Osteoblast (primary cell): ENCODE data around the gene ADGRL3. TPM values are rescaled to one million over a fixed set of nuclear protein-coding genes. Genes with fewer than 3 reads are reported as not detected.
"Not testable (repeated sequence)": the region's sequence is repeated elsewhere in the genome, so short reads cannot be mapped to it uniquely, and the experiment has no call there.

ENCODE experiments used
- DNase-seq: peaks from one replicate; pipeline ENCODE4 v3.0.0; 2011; ENCODE audit warnings: low spot score, mixed read lengths; ENCODE audit not compliant: insufficient read length; ENCODE audit errors: missing footprints
- H2AFZ ChIP-seq: 2 replicates; pipeline ENCODE4 v1.6.0; 2011; ENCODE audit warnings: mild to moderate bottlenecking, low read length
- H3K27ac ChIP-seq: 2 replicates; pipeline ENCODE4 v1.5.1; 2011; ENCODE audit warnings: mild to moderate bottlenecking, low read depth, low read length, moderate library complexity
- H3K27me3 ChIP-seq: 2 replicates; pipeline ENCODE4 v1.6.0; 2012; ENCODE audit warnings: mild to moderate bottlenecking, control low read depth, inconsistent platforms, low read length, moderate library complexity; ENCODE audit not compliant: insufficient read depth
- H3K36me3 ChIP-seq: 2 replicates; pipeline ENCODE4 v1.5.1; 2011; ENCODE audit warnings: mild to moderate bottlenecking, low read length, control low read depth, moderate library complexity; ENCODE audit not compliant: insufficient read depth
- H3K4me1 ChIP-seq: 2 replicates; pipeline ENCODE4 v1.5.1; 2011; ENCODE audit warnings: mild to moderate bottlenecking, low read length, control low read depth, moderate library complexity; ENCODE audit not compliant: insufficient read depth
- H3K4me2 ChIP-seq: 2 replicates; pipeline ENCODE4 v1.6.0; 2011; ENCODE audit warnings: mild to moderate bottlenecking, low read length; ENCODE audit not compliant: insufficient read depth
- H3K4me3 ChIP-seq: fragments of 200-600 bp; sonication (generic); 3 replicates; pipeline ENCODE4 v1.5.1; 2012; ENCODE audit warnings: mild to moderate bottlenecking, low read length, inconsistent platforms; ENCODE audit not compliant: insufficient read depth
- H3K79me2 ChIP-seq: 2 replicates; pipeline ENCODE4 v1.6.0; 2012; ENCODE audit warnings: mild to moderate bottlenecking, low read length, control low read depth, inconsistent platforms; ENCODE audit not compliant: insufficient read depth
- H3K9me3 ChIP-seq: 2 replicates; pipeline ENCODE4 v1.5.1; 2011; ENCODE audit warnings: low read depth, low read length, control low read depth
- H4K20me1 ChIP-seq: 2 replicates; pipeline ENCODE4 v1.6.0; 2012; ENCODE audit warnings: mild to moderate bottlenecking, low read length, control low read depth; ENCODE audit not compliant: insufficient read depth
- total RNA-seq: library from RNA; depleted of rRNA; stranded (reverse); fragments of >200 nt; gene quantifications from 2 replicates; pipeline ENCODE4 v1.2.3, GENCODE V29; 2012
- TF ChIP-seq, protein P1 (sequence below): IDR thresholded peaks from 2 replicates; pipeline ENCODE4 v1.5.1; 2011; ENCODE audit warnings: mild to moderate bottlenecking, low read depth, low read length, moderate library complexity; ENCODE audit errors: extremely low read depth

Gene ADGRL3
- total RNA-seq, 1 donor, result not detected

DNA sequence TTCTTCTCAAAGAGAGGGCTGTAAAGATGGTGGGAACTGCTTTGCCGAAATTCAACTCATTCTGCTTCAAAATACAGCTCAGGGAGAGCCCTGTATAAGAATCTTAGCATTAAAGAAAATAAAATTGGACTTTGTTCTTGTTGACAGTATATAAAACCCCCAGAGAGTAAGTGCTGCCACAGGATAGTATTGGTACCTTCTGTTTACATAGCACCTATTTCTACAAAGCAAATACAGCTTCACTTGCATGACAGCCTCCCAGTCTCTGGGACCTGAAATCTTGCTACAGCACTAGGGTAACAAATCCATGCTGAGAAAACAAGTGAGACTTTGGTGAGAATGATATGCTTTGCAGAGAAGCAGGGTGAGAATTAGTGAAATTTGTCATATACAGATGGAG is 428.6 kb downstream of the ADGRL3 start:
- Histone ChIP-seq H4K20me1 (no peaks in the 10 kb centered on the region), H3K9me3 (no peaks in the 10 kb centered on the region), H3K27me3 (no peaks in the 10 kb centered on the region), H3K79me2 (no peaks in the 10 kb centered on the region), H3K4me2 (no peak overlapping the region), H3K4me3 (no peak overlapping the region), H3K36me3 (no peaks in the 10 kb centered on the region), H3K27ac (no peak overlapping the region), H2AFZ (no peak overlapping the region), H3K4me1 (no peaks in the 10 kb centered on the region)
- TF ChIP-seq, protein P1, sequence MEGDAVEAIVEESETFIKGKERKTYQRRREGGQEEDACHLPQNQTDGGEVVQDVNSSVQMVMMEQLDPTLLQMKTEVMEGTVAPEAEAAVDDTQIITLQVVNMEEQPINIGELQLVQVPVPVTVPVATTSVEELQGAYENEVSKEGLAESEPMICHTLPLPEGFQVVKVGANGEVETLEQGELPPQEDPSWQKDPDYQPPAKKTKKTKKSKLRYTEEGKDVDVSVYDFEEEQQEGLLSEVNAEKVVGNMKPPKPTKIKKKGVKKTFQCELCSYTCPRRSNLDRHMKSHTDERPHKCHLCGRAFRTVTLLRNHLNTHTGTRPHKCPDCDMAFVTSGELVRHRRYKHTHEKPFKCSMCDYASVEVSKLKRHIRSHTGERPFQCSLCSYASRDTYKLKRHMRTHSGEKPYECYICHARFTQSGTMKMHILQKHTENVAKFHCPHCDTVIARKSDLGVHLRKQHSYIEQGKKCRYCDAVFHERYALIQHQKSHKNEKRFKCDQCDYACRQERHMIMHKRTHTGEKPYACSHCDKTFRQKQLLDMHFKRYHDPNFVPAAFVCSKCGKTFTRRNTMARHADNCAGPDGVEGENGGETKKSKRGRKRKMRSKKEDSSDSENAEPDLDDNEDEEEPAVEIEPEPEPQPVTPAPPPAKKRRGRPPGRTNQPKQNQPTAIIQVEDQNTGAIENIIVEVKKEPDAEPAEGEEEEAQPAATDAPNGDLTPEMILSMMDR, result no peak
- DNase-seq, result peak; percentile 8

DNA sequence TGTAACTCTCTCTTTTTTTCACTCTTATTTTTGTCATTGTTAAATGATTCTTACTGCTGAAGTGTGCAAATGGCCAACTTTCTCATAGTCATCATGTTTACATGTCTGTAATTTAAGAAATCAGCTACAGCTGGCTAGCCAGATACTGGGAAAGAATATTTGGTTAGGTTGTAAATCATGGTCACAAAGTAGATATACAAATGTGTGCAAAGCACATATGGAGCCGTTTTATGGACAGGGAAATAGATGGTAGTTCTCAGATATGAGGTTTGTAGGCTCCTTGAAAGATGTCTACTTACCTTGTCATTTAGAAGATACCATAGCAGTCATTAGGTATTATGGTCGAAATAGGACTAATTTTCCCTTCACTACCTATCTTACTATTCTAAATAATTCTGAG is 430.4 kb downstream of the ADGRL3 start:
- no peak for DNase-seq
- H3K4me3 ChIP-seq, result no peak overlapping the region

DNA sequence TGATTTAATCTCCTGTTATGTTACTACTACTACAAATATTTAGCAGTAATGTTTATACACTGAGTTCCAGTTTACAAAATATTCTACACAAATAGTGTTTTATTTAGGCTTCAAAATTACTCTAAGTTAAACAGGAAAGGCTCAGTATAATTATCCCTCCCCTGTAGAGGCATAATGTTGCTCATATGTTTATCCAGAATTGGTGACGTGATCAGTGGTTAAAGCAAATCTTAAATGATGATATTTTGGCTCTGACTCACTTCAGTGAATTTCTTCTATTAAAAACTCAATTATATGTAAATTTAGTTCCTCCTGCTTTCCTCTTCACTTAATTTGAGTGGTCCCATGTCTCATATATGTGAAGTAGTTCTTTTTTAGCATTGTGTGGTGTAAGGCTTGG is 438.5 kb downstream of the ADGRL3 start:
- no peak overlapping the region for H3K27ac ChIP-seq
- H3K36me3 ChIP-seq, result no peaks in the 10 kb centered on the region
- H4K20me1 ChIP-seq, result no peaks in the 10 kb centered on the region
- no peak overlapping the region for H2AFZ ChIP-seq
- TF ChIP-seq, protein P1, result no peak
- H3K79me2 ChIP-seq, result no peaks in the 10 kb centered on the region
- H3K27me3 ChIP-seq, result no peaks in the 10 kb centered on the region
- no peak overlapping the region for H3K4me3 ChIP-seq
- no peaks in the 10 kb centered on the region for H3K4me1 ChIP-seq
- no peaks in the 10 kb centered on the region for H3K9me3 ChIP-seq
- no peak for DNase-seq
- no peak overlapping the region for H3K4me2 ChIP-seq

More for the DNA sequence above, 430.4 kb downstream of the ADGRL3 start:
- Histone ChIP-seq H2AFZ (no peak overlapping the region), H3K4me1 (no peaks in the 10 kb centered on the region), H4K20me1 (no peaks in the 10 kb centered on the region), H3K4me2 (no peak overlapping the region), H3K27me3 (no peaks in the 10 kb centered on the region), H3K79me2 (no peaks in the 10 kb centered on the region), H3K36me3 (no peaks in the 10 kb centered on the region), H3K27ac (no peak overlapping the region), H3K9me3 (no peaks in the 10 kb centered on the region)
- TF ChIP-seq, protein P1, result no peak

DNA sequence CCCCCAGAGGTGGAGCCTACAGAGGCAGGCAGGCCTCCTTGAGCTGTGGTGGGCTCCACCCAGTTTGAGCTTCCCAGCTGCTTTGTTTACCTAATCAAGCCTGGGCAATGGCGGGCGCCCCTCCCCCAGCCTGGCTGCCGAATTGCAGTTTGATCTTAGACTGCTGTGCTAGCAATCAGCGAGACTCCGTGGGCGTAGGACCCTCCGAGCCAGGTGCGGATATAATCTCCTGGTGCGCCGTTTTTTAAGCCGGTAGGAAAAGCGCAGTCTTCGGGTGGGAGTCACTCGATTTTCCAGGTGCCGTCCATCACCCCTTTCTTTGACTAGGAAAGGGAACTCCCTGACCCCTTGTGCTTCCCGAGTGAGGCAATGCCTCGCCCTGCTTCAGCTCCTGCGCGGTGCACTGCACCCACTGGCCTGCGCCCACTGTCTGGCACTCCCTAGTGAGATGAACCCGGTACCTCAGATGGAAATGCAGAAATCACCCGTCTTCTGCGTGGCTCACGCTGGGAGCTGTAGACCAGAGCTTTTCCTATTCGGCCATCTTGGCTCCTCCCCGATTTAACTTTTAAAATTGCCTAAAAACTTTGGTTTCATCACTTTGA is 446.7 kb downstream of the ADGRL3 start:
- not testable (repeated sequence) for H3K4me2 ChIP-seq, H3K27ac ChIP-seq, H4K20me1 ChIP-seq, H2AFZ ChIP-seq, H3K27me3 ChIP-seq, H3K4me1 ChIP-seq, H3K9me3 ChIP-seq, H3K79me2 ChIP-seq, DNase-seq, H3K36me3 ChIP-seq, H3K4me3 ChIP-seq
